H9 (cell line): ENCODE results near the gene PPP2R5E. TPM values are rescaled to one million over a fixed set of nuclear protein-coding genes. Genes with fewer than 3 reads are reported as not detected.

ENCODE experiments used
- DNase-seq: peaks from one replicate; pipeline ENCODE4 v3.0.0-alpha.2; 2017
- H2AFZ ChIP-seq: one replicate; pipeline ENCODE4 v1.6.1; 2013; ENCODE audit warnings: mild to moderate bottlenecking, low read length, control low read depth, moderate library complexity
- H2AK5ac ChIP-seq: 2 replicates; pipeline ENCODE4 v1.6.1; 2013; ENCODE audit warnings: low read length, control low read depth, mixed read lengths; ENCODE audit not compliant: insufficient read length
- H2BK120ac ChIP-seq: one replicate; pipeline ENCODE4 v1.6.1; 2013; ENCODE audit warnings: low read depth, mild to moderate bottlenecking, low read length, control low read depth, inconsistent platforms; ENCODE audit not compliant: poor library complexity, severe bottlenecking
- H2BK12ac ChIP-seq: 2 replicates; pipeline ENCODE4 v1.6.1; 2013; ENCODE audit warnings: low read length, control low read depth, mixed read lengths, low read depth; ENCODE audit not compliant: insufficient read length
- H2BK15ac ChIP-seq: 2 replicates; pipeline ENCODE4 v1.6.1; 2013; ENCODE audit warnings: low read depth, low read length, control low read depth
- H2BK20ac ChIP-seq: one replicate; pipeline ENCODE4 v1.6.1; 2013; ENCODE audit warnings: low read depth, mild to moderate bottlenecking, low read length, control low read depth, inconsistent platforms; ENCODE audit not compliant: poor library complexity, severe bottlenecking
- H2BK5ac ChIP-seq: 2 replicates; pipeline ENCODE4 v1.6.1; 2013; ENCODE audit warnings: low read length, control low read depth, mixed read lengths; ENCODE audit not compliant: insufficient read length
- H3K14ac ChIP-seq: 2 replicates; pipeline ENCODE4 v1.6.1; 2013; ENCODE audit warnings: low read length, control low read depth; ENCODE audit not compliant: insufficient read depth
- H3K18ac ChIP-seq: 2 replicates; pipeline ENCODE4 v1.6.1; 2013; ENCODE audit warnings: low read depth, mild to moderate bottlenecking, mixed read lengths, low read length, control low read depth; ENCODE audit not compliant: insufficient read length
- H3K23ac ChIP-seq: 2 replicates; pipeline ENCODE4 v1.6.1; 2013; ENCODE audit warnings: low read length, control low read depth, mixed read lengths, low read depth; ENCODE audit not compliant: insufficient read length
- H3K23me2 ChIP-seq: 2 replicates; pipeline ENCODE4 v1.6.1; 2013; ENCODE audit warnings: low read depth, mild to moderate bottlenecking, mixed read lengths, low read length, control low read depth; ENCODE audit not compliant: insufficient read length, poor library complexity, severe bottlenecking
- H3K27ac ChIP-seq: 2 replicates; pipeline ENCODE4 v1.5.1; 2013; ENCODE audit warnings: low read length, control low read depth, mixed read lengths, low read depth; ENCODE audit not compliant: insufficient read length
- H3K27me3 ChIP-seq: 2 replicates; pipeline ENCODE4 v1.6.1; 2013; ENCODE audit warnings: low read length, control low read depth, inconsistent platforms; ENCODE audit not compliant: insufficient read depth
- H3K4ac ChIP-seq: 2 replicates; pipeline ENCODE4 v1.6.1; 2013; ENCODE audit warnings: low read depth, mild to moderate bottlenecking, control low read depth, inconsistent platforms, low read length, moderate library complexity
- H3K4me1 ChIP-seq: 2 replicates; pipeline ENCODE4 v1.6.1; 2013; ENCODE audit warnings: low read length, control low read depth, inconsistent platforms; ENCODE audit not compliant: insufficient read depth
- H3K4me2 ChIP-seq: 2 replicates; pipeline ENCODE4 v1.6.1; 2013; ENCODE audit warnings: low read length, control low read depth, mixed read lengths; ENCODE audit not compliant: insufficient read length, insufficient read depth
- H3K56ac ChIP-seq: 2 replicates; pipeline ENCODE4 v1.6.1; 2013; ENCODE audit warnings: low read depth, mild to moderate bottlenecking, mixed read lengths, low read length, control low read depth; ENCODE audit not compliant: insufficient read length
- H3K79me1 ChIP-seq: 2 replicates; pipeline ENCODE4 v1.6.1; 2013; ENCODE audit warnings: low read depth, mild to moderate bottlenecking, moderate library complexity, low read length, control low read depth, inconsistent platforms; ENCODE audit not compliant: insufficient read depth, poor library complexity, severe bottlenecking
- H3K79me2 ChIP-seq: 2 replicates; pipeline ENCODE4 v1.6.1; 2013; ENCODE audit warnings: low read length, control low read depth, inconsistent platforms; ENCODE audit not compliant: insufficient read depth
- H3K9ac ChIP-seq: 2 replicates; pipeline ENCODE4 v1.6.1; 2013; ENCODE audit warnings: low read length, control low read depth, mixed read lengths; ENCODE audit not compliant: insufficient read length; ENCODE audit errors: extremely low read depth
- H3K9me3 ChIP-seq: one replicate; pipeline ENCODE4 v1.6.1; 2013; ENCODE audit warnings: low read depth, low read length, inconsistent platforms; ENCODE audit not compliant: control insufficient read depth
- H3T11ph ChIP-seq: one replicate; pipeline ENCODE4 v1.6.1; 2013; ENCODE audit warnings: mild to moderate bottlenecking, low read length, control low read depth, inconsistent platforms
- H4K20me1 ChIP-seq: one replicate; pipeline ENCODE4 v1.6.1; 2013; ENCODE audit not compliant: control insufficient read depth, insufficient read length, insufficient read depth
- H4K5ac ChIP-seq: 2 replicates; pipeline ENCODE4 v1.6.1; 2013; ENCODE audit warnings: low read depth, mild to moderate bottlenecking, mixed read lengths, low read length, control low read depth; ENCODE audit not compliant: insufficient read length
- H4K8ac ChIP-seq: replicated peaks from 2 replicates; pipeline ENCODE4 v1.6.1; 2013; ENCODE audit warnings: low read length, control low read depth, mixed read lengths, low read depth; ENCODE audit not compliant: insufficient read length
- H4K91ac ChIP-seq: 2 replicates; pipeline ENCODE4 v1.6.1; 2013; ENCODE audit warnings: low read depth, mild to moderate bottlenecking, moderate library complexity, mixed read lengths, low read length, control low read depth; ENCODE audit not compliant: insufficient read length
- H3K27ac Mint-ChIP-seq, 3 experiments: 2 replicates in 2 of 3; 3 replicates in 1 of 3; pipeline ENCODE4 v1.8.0; 2020 to 2021; ENCODE audit warnings: mixed read lengths in 3 of 3, mild to moderate bottlenecking in 1 of 3, moderate library complexity in 1 of 3
- H3K27me3 Mint-ChIP-seq: 2 replicates; pipeline ENCODE4 v1.8.0; 2021; ENCODE audit warnings: low read depth, mild to moderate bottlenecking, moderate library complexity, mixed read lengths
- H3K36me3 Mint-ChIP-seq, 3 experiments: 2 replicates in 2 of 3; 3 replicates in 1 of 3; pipeline ENCODE4 v1.8.0; 2020 to 2021; ENCODE audit warnings: low read depth in 3 of 3, mixed read lengths in 3 of 3; ENCODE audit not compliant: insufficient read depth in 1 of 3
- H3K4me1 Mint-ChIP-seq, 2 experiments: 2 replicates each; pipeline ENCODE4 v1.8.0; 2020; ENCODE audit warnings: mixed read lengths in 2 of 2
- H3K4me3 Mint-ChIP-seq, 2 experiments: 2 replicates in 1 of 2; 3 replicates in 1 of 2; pipeline ENCODE4 v1.8.0; 2020 to 2021; ENCODE audit warnings: mild to moderate bottlenecking in 2 of 2, mixed read lengths in 2 of 2, moderate library complexity in 1 of 2
- H3K9me3 Mint-ChIP-seq, 2 experiments: 2 replicates in 1 of 2; 3 replicates in 1 of 2; pipeline ENCODE4 v1.8.0; 2020; ENCODE audit warnings: mild to moderate bottlenecking in 2 of 2, mixed read lengths in 2 of 2, moderate library complexity in 1 of 2
- CTCF ChIP-seq: fragments of 200-600 bp; sonication (generic); conservative IDR thresholded peaks from 3 replicates; pipeline ENCODE4 v1.8.0; 2021; ENCODE audit warnings: antibody characterized with exemption, mild to moderate bottlenecking
- WGBS: extraction: QIAGEN DNeasy Blood & Tissue Kit; methylation state at CpG from one replicate; pipeline ENCODE4 v1.1.7; 2013; ENCODE audit warnings: missing lambda C conversion rate, low lambda C conversion rate, mixed read lengths; ENCODE audit not compliant: insufficient read length; ENCODE audit errors: extremely low coverage; 5-methylcytosine and 5-hydroxymethylcytosine counted together
- total RNA-seq: library from RNA; stranded (reverse); gene quantifications from 2 replicates; pipeline ENCODE4 v1.2.1, GENCODE V29; 2021

The PPP2R5E gene
- total RNA-seq, 1 experiment from 2014 or later, result 65.8 TPM

GRCh38 chr14:63517354-63517753, 25.8 kb downstream of the PPP2R5E start:
- peaks cover 13 to 22% of the 10 kb centered on the region in 2 experiments for H3K4me1 Mint-ChIP-seq
- H4K91ac ChIP-seq, result no peak overlapping the region
- no CpG with 5 or more reads among the region's 2 CpGs for whole genome bisulfite sequencing
- no peak for TF ChIP-seq CTCF
- no peak overlapping the region for H2BK5ac ChIP-seq
- DNase-seq, result no peak
- no peak overlapping the region for H3K9ac ChIP-seq
- H4K20me1 ChIP-seq, result no peaks in the 10 kb centered on the region
- H3K79me1 ChIP-seq, result peaks cover 5% of the 10 kb centered on the region
- no peaks in the 10 kb centered on the region for H3K4me1 ChIP-seq
- no peak overlapping the region for H2BK15ac ChIP-seq
- no peak overlapping the region for H4K5ac ChIP-seq
- no peak overlapping the region for H3T11ph ChIP-seq
- no peak overlapping the region for H2BK20ac ChIP-seq
- H3K23ac ChIP-seq, result no peak overlapping the region
- H2AK5ac ChIP-seq, result no peak overlapping the region
- H3K4me2 ChIP-seq, result no peak overlapping the region
- no peak overlapping the region for H3K4me3 Mint-ChIP-seq
- no peaks in the 10 kb centered on the region for H3K9me3 ChIP-seq
- no peak overlapping the region for H3K27ac ChIP-seq
- H3K27ac Mint-ChIP-seq, result no peak overlapping the region
- H3K4ac ChIP-seq, result no peak overlapping the region
- H3K27me3 ChIP-seq, result no peaks in the 10 kb centered on the region
- H3K27me3 Mint-ChIP-seq, result no peaks in the 10 kb centered on the region
- no peak overlapping the region for H2AFZ ChIP-seq
- H4K8ac ChIP-seq, result no peak overlapping the region
- H3K36me3 Mint-ChIP-seq, result peaks cover 15 to 28% (median 21%) of the 10 kb centered on the region in 3 experiments; a peak in 6 of 7 replicates
- H3K9me3 Mint-ChIP-seq, result peaks cover 3 to 7% of the 10 kb centered on the region in 2 experiments; a peak in 3 of 5 replicates
- no peak overlapping the region for H3K14ac ChIP-seq
- peaks cover 3% of the 10 kb centered on the region; the same call in 1 of the 2 replicates for H3K79me2 ChIP-seq
- no peaks in the 10 kb centered on the region for H3K23me2 ChIP-seq
- H3K56ac ChIP-seq, result no peak overlapping the region
- H2BK12ac ChIP-seq, result no peak overlapping the region
- no peak overlapping the region for H3K18ac ChIP-seq
- H2BK120ac ChIP-seq, result no peak overlapping the region
